Measurements from ENCODE around the gene RPL13A. TPM values are rescaled to one million over a fixed set of nuclear protein-coding genes. Genes with fewer than 3 reads are reported as not detected.

Gene RPL13A
- total and polyA plus RNA-seq, 2 of the 13 experiments (the other 11 are each of a cell fraction or from before 2014, with no cell fraction given): 2,601 to 3,407 TPM

GRCh38 chr19:49492573-49493405, 5.4 kb downstream of the RPL13A start (continued):
- TF ChIP-seq CHD4 (IDR thresholded peaks at IDR 0.05; ENCODE audit: borderline replicate concordance, low read length): no peak
- 0 out of 2 replicates have a peak, but pooled peaks have one; percentile 9 for TF ChIP-seq MED13 (CRISPR knock-in tag; IDR thresholded peaks at IDR 0.05)
- TF ChIP-seq, protein P1, sequence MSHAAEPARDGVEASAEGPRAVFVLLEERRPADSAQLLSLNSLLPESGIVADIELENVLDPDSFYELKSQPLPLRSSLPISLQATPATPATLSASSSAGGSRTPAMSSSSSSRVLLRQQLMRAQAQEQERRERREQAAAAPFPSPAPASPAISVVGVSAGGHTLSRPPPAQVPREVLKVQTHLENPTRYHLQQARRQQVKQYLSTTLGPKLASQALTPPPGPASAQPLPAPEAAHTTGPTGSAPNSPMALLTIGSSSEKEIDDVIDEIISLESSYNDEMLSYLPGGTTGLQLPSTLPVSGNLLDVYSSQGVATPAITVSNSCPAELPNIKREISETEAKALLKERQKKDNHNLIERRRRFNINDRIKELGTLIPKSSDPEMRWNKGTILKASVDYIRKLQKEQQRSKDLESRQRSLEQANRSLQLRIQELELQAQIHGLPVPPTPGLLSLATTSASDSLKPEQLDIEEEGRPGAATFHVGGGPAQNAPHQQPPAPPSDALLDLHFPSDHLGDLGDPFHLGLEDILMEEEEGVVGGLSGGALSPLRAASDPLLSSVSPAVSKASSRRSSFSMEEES (CRISPR knock-in tag; IDR thresholded peaks at IDR 0.05): 0 out of 2 replicates have a peak, but pooled peaks have one; percentile 19
- TF ChIP-seq JUNB (CRISPR knock-in tag; IDR thresholded peaks at IDR 0.05; ENCODE audit: borderline replicate concordance): no peak
- TF ChIP-seq, protein P2, sequence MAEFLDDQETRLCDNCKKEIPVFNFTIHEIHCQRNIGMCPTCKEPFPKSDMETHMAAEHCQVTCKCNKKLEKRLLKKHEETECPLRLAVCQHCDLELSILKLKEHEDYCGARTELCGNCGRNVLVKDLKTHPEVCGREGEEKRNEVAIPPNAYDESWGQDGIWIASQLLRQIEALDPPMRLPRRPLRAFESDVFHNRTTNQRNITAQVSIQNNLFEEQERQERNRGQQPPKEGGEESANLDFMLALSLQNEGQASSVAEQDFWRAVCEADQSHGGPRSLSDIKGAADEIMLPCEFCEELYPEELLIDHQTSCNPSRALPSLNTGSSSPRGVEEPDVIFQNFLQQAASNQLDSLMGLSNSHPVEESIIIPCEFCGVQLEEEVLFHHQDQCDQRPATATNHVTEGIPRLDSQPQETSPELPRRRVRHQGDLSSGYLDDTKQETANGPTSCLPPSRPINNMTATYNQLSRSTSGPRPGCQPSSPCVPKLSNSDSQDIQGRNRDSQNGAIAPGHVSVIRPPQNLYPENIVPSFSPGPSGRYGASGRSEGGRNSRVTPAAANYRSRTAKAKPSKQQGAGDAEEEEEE (CRISPR knock-in tag; IDR thresholded peaks at IDR 0.05; ENCODE audit: borderline replicate concordance): no peak
- no peak for TF ChIP-seq PAWR (CRISPR knock-in tag; IDR thresholded peaks at IDR 0.05; ENCODE audit: borderline replicate concordance)
- TF ChIP-seq POLR2AphosphoS2 (IDR thresholded peaks at IDR 0.05; ENCODE audit: low read depth, low read length): peak; percentile 95
- no peak for TF ChIP-seq RBM39 (IDR thresholded peaks at IDR 0.05; ENCODE audit: low read depth, low read length, poor library complexity, severe bottlenecking)
- 0 out of 2 replicates have a peak, but pooled peaks have one; percentile 10 for TF ChIP-seq BCL6 (CRISPR knock-in tag; IDR thresholded peaks at IDR 0.05)
- TF ChIP-seq ZNF121 (CRISPR knock-in tag; IDR thresholded peaks at IDR 0.05): no peak
- TF ChIP-seq SOX5 (CRISPR knock-in tag; IDR thresholded peaks at IDR 0.05; ENCODE audit: borderline replicate concordance): 0 out of 2 replicates have a peak, but pooled peaks have one; percentile 15
- peak; percentile 95 for TF ChIP-seq PAF1 (CRISPR knock-in tag; IDR thresholded peaks at IDR 0.05)
- TF ChIP-seq ZGPAT (CRISPR knock-in tag; IDR thresholded peaks at IDR 0.05): 0 out of 2 replicates have a peak, but pooled peaks have one; percentile 15
- TF ChIP-seq MAFG (CRISPR knock-in tag; IDR thresholded peaks at IDR 0.05): no peak
- no peak for TF ChIP-seq ZNF17 (CRISPR knock-in tag; IDR thresholded peaks at IDR 0.05)
- peak; percentile 53; the same call in 1 of the 2 replicates for TF ChIP-seq KDM2A (CRISPR knock-in tag; IDR thresholded peaks at IDR 0.05; ENCODE audit: borderline replicate concordance, low read depth)
- 0 out of 2 replicates have a peak, but pooled peaks have one; percentile 10 for TF ChIP-seq MLX (CRISPR knock-in tag; IDR thresholded peaks at IDR 0.05)
- peak; percentile 45 for TF ChIP-seq SRSF4 (IDR thresholded peaks at IDR 0.05; ENCODE audit: low read depth, low read length, poor library complexity, severe bottlenecking)
- TF ChIP-seq NR2F2 (IDR thresholded peaks at IDR 0.05; ENCODE audit: borderline replicate concordance, low read depth): 0 out of 2 replicates have a peak, but pooled peaks have one; percentile 13
- no peak for TF ChIP-seq ZNF878 (CRISPR knock-in tag; IDR thresholded peaks at IDR 0.05)
- TF ChIP-seq ZSCAN20 (CRISPR knock-in tag; IDR thresholded peaks at IDR 0.05; ENCODE audit: borderline replicate concordance): no peak
- TF ChIP-seq PHF8 (CRISPR knock-in tag; IDR thresholded peaks at IDR 0.05): 0 out of 2 replicates have a peak, but pooled peaks have one; percentile 12
- no peak; the same call in 1 of the 2 replicates for TF ChIP-seq TGIF2 (CRISPR knock-in tag; IDR thresholded peaks at IDR 0.05)
- TF ChIP-seq ZC3H4 (CRISPR knock-in tag; IDR thresholded peaks at IDR 0.05; ENCODE audit: borderline replicate concordance): peak; percentile 57; the same call in 1 of the 2 replicates
- TF ChIP-seq SSRP1 (CRISPR knock-in tag; IDR thresholded peaks at IDR 0.05): peak; percentile 92
- TF ChIP-seq TEAD3 (CRISPR knock-in tag; optimal IDR thresholded peaks at IDR 0.05; ENCODE audit: borderline replicate concordance): no peak

All from HepG2 (cell line).